ENCODE results near the gene SLC29A4.
"Not testable (repeated sequence)": the region's sequence is repeated elsewhere in the genome, so short reads cannot be mapped to it uniquely, and the experiment has no call there.

SLC29A4 gene

GRCh38 chr7:5275510-5275909 lies 7.2 kb upstream of the SLC29A4 start:
- DNase-seq, result not testable (repeated sequence)

GRCh38 chr7:5276123-5276522 lies 6.6 kb upstream of the SLC29A4 start:
- DNase-seq, result not testable (repeated sequence)

GRCh38 chr7:5276611-5277010 lies 6.1 kb upstream of the SLC29A4 start:
- no peak for DNase-seq

- no peak for DNase-seq
Observed at GRCh38 chr7:5278766-5279165, 4.0 kb upstream of the SLC29A4 start.

- DNase-seq, result no peak
Observed at GRCh38 chr7:5279734-5280133, 3.0 kb upstream of the SLC29A4 start.

- DNase-seq, result not testable (repeated sequence)
Observed at GRCh38 chr7:5281598-5282500, 894 bp upstream of the SLC29A4 start.

GRCh38 chr7:5283421-5284303 lies 919 bp downstream of the SLC29A4 start:
- DNase-seq, result no peak

- DNase-seq, result no peak
Observed at GRCh38 chr7:5284304-5285281, 1.9 kb downstream of the SLC29A4 start.

- no peak for DNase-seq
Observed at GRCh38 chr7:5286933-5287332, 4.2 kb downstream of the SLC29A4 start.

GRCh38 chr7:5287373-5287772 lies 4.6 kb downstream of the SLC29A4 start:
- not testable (repeated sequence) for DNase-seq

- DNase-seq, result no peak
Observed at GRCh38 chr7:5287802-5288201, 5.1 kb downstream of the SLC29A4 start.

- not testable (repeated sequence) for DNase-seq
Observed at GRCh38 chr7:5288560-5288959, 5.8 kb downstream of the SLC29A4 start.

- no peak for DNase-seq
Observed at GRCh38 chr7:5289355-5289754, 6.6 kb downstream of the SLC29A4 start.

- DNase-seq, result no peak
Observed at GRCh38 chr7:5291301-5291700, 8.6 kb downstream of the SLC29A4 start.

GRCh38 chr7:5291711-5292335 lies 9.1 kb downstream of the SLC29A4 start:
- not testable (repeated sequence) for DNase-seq

- DNase-seq, result no peak
Observed at GRCh38 chr7:5294169-5294987, 11.6 kb downstream of the SLC29A4 start.

- DNase-seq, result no peak
Observed at GRCh38 chr7:5295039-5296014, 12.6 kb downstream of the SLC29A4 start.

GRCh38 chr7:5296015-5296610 lies 13.4 kb downstream of the SLC29A4 start:
- peak in 1 of 2 donors; percentile 19 for DNase-seq

- DNase-seq, result peak; percentile 77 to 78
Observed at GRCh38 chr7:5296611-5297226, 14.0 kb downstream of the SLC29A4 start.
